ENCODE data around the gene KRTAP12-3.
"Not testable (repeated sequence)": the region's sequence is repeated elsewhere in the genome, so short reads cannot be mapped to it uniquely, and the experiment has no call there.

Gene KRTAP12-3

GRCh38 chr21:44657635-44658540 lies at the start of gene KRTAP12-3:
TSS of gene KRTAP12-3 (plus strand) at chr21:44657932. CDS start at chr21:44657980, 48 bp downstream.
- H3K27ac ChIP-seq, result no peak within 1 kb of the TSS
- H3K4me3 ChIP-seq, result no peak within 1 kb of the TSS
- peaks cover 39% of the 10 kb centered on the region; the same call in 1 of the 2 replicates for H3K36me3 ChIP-seq (ENCODE audit: insufficient read depth, low read length)
- no peak within 1 kb of the TSS for H3K9ac ChIP-seq (ENCODE audit: insufficient read length)
- TF ChIP-seq POLR2AphosphoS5 (IDR thresholded peaks at IDR 0.05; ENCODE audit: borderline replicate concordance, low read depth, low read length) (no peak), FOXP2 (optimal IDR thresholded peaks at IDR 0.05; ENCODE audit: control extremely low read depth, extremely low read length, insufficient read depth) (no peak), EZH2 (IDR thresholded peaks at IDR 0.05) (no peak)
- H3K9me3 ChIP-seq (ENCODE audit: low read depth, low read length), result peaks cover 2% of the 10 kb centered on the region; the same call in 1 of the 2 replicates
- DNase-seq (ENCODE audit: low read depth, low spot score), result no peak

- H3K27ac ChIP-seq, result no peak overlapping the region
- no peak for DNase-seq (ENCODE audit: low read depth, low spot score)
- TF ChIP-seq EZH2 (IDR thresholded peaks at IDR 0.05) (no peak), FOXP2 (optimal IDR thresholded peaks at IDR 0.05; ENCODE audit: control extremely low read depth, extremely low read length, insufficient read depth) (no peak), POLR2AphosphoS5 (IDR thresholded peaks at IDR 0.05; ENCODE audit: borderline replicate concordance, low read depth, low read length) (no peak)
Observed at GRCh38 chr21:44609193-44609592, 48.5 kb upstream of the KRTAP12-3 start.

GRCh38 chr21:44610157-44610843 lies 47.4 kb upstream of the KRTAP12-3 start:
- H3K9ac ChIP-seq (ENCODE audit: insufficient read length); H3K4me3 ChIP-seq; H3K36me3 ChIP-seq (ENCODE audit: insufficient read depth, low read length): not testable (repeated sequence)

More at GRCh38 chr21:44609193-44609592, 48.5 kb upstream of the KRTAP12-3 start:
- H3K9me3 ChIP-seq (ENCODE audit: low read depth, low read length), result no peaks in the 10 kb centered on the region
- H3K4me3 ChIP-seq, result no peak overlapping the region
- peaks cover 12% of the 10 kb centered on the region for H3K36me3 ChIP-seq (ENCODE audit: insufficient read depth, low read length)
- H3K9ac ChIP-seq (ENCODE audit: insufficient read length), result no peak overlapping the region

GRCh38 chr21:44611551-44611950 lies 46.2 kb upstream of the KRTAP12-3 start:
- H3K9me3 ChIP-seq (ENCODE audit: low read depth, low read length), result no peaks in the 10 kb centered on the region
- no peak overlapping the region for H3K27ac ChIP-seq
- TF ChIP-seq EZH2 (IDR thresholded peaks at IDR 0.05) (no peak), POLR2AphosphoS5 (IDR thresholded peaks at IDR 0.05; ENCODE audit: borderline replicate concordance, low read depth, low read length) (no peak), FOXP2 (optimal IDR thresholded peaks at IDR 0.05; ENCODE audit: control extremely low read depth, extremely low read length, insufficient read depth) (no peak)
- H3K4me3 ChIP-seq, result no peak overlapping the region
- no peak for DNase-seq (ENCODE audit: low read depth, low spot score)
- H3K9ac ChIP-seq (ENCODE audit: insufficient read length), result no peak overlapping the region
- H3K36me3 ChIP-seq (ENCODE audit: insufficient read depth, low read length), result no peaks in the 10 kb centered on the region; the same call in 1 of the 2 replicates

More at GRCh38 chr21:44610157-44610843, 47.4 kb upstream of the KRTAP12-3 start:
- not testable (repeated sequence) for DNase-seq (ENCODE audit: low read depth, low spot score); H3K27ac ChIP-seq; H3K9me3 ChIP-seq (ENCODE audit: low read depth, low read length)

- Histone ChIP-seq H3K36me3 (ENCODE audit: insufficient read depth, low read length) (no peaks in the 10 kb centered on the region; the same call in 1 of the 2 replicates), H3K27ac (no peak within 1 kb of the TSS), H3K9me3 (ENCODE audit: low read depth, low read length) (no peaks in the 10 kb centered on the region), H3K9ac (ENCODE audit: insufficient read length) (no peak within 1 kb of the TSS), H3K4me3 (no peak within 1 kb of the TSS)
- TF ChIP-seq POLR2AphosphoS5 (IDR thresholded peaks at IDR 0.05; ENCODE audit: borderline replicate concordance, low read depth, low read length), result no peak
- no peak for TF ChIP-seq FOXP2 (optimal IDR thresholded peaks at IDR 0.05; ENCODE audit: control extremely low read depth, extremely low read length, insufficient read depth)
- no peak for TF ChIP-seq EZH2 (IDR thresholded peaks at IDR 0.05)
- DNase-seq (ENCODE audit: low read depth, low spot score), result no peak
Observed at GRCh38 chr21:44612029-44612486, 45.7 kb upstream of the KRTAP12-3 start, which contains the start of gene KRTAP10-8. TSS of gene KRTAP10-8 (plus strand) at chr21:44612079. CDS start at chr21:44612101, 22 bp downstream.

GRCh38 chr21:44612669-44613229 lies 45.0 kb upstream of the KRTAP12-3 start:
- Histone ChIP-seq H3K9me3 (ENCODE audit: low read depth, low read length) (no peaks in the 10 kb centered on the region), H3K9ac (ENCODE audit: insufficient read length) (no peak overlapping the region), H3K36me3 (ENCODE audit: insufficient read depth, low read length) (no peaks in the 10 kb centered on the region; the same call in 1 of the 2 replicates), H3K27ac (no peak overlapping the region), H3K4me3 (no peak overlapping the region)
- TF ChIP-seq POLR2AphosphoS5 (IDR thresholded peaks at IDR 0.05; ENCODE audit: borderline replicate concordance, low read depth, low read length) (no peak), FOXP2 (optimal IDR thresholded peaks at IDR 0.05; ENCODE audit: control extremely low read depth, extremely low read length, insufficient read depth) (no peak), EZH2 (IDR thresholded peaks at IDR 0.05) (no peak)
- DNase-seq (ENCODE audit: low read depth, low spot score), result no peak

- Histone ChIP-seq H3K36me3 (ENCODE audit: insufficient read depth, low read length) (peaks cover under 1% of the 10 kb centered on the region; the same call in 1 of the 2 replicates), H3K9me3 (ENCODE audit: low read depth, low read length) (no peaks in the 10 kb centered on the region), H3K4me3 (no peak overlapping the region), H3K27ac (no peak overlapping the region), H3K9ac (ENCODE audit: insufficient read length) (no peak overlapping the region)
- TF ChIP-seq POLR2AphosphoS5 (IDR thresholded peaks at IDR 0.05; ENCODE audit: borderline replicate concordance, low read depth, low read length) (no peak), EZH2 (IDR thresholded peaks at IDR 0.05) (no peak), FOXP2 (optimal IDR thresholded peaks at IDR 0.05; ENCODE audit: control extremely low read depth, extremely low read length, insufficient read depth) (no peak)
- no peak for DNase-seq (ENCODE audit: low read depth, low spot score)
Observed at GRCh38 chr21:44613386-44614155, 44.2 kb upstream of the KRTAP12-3 start.

Measured in SK-N-MC (cell line).